ENCODE data around the gene AKAP1.
A peak's percentile ranks its signal among the peaks of the same experiment; 100 is the strongest.

AKAP1 gene

DNA sequence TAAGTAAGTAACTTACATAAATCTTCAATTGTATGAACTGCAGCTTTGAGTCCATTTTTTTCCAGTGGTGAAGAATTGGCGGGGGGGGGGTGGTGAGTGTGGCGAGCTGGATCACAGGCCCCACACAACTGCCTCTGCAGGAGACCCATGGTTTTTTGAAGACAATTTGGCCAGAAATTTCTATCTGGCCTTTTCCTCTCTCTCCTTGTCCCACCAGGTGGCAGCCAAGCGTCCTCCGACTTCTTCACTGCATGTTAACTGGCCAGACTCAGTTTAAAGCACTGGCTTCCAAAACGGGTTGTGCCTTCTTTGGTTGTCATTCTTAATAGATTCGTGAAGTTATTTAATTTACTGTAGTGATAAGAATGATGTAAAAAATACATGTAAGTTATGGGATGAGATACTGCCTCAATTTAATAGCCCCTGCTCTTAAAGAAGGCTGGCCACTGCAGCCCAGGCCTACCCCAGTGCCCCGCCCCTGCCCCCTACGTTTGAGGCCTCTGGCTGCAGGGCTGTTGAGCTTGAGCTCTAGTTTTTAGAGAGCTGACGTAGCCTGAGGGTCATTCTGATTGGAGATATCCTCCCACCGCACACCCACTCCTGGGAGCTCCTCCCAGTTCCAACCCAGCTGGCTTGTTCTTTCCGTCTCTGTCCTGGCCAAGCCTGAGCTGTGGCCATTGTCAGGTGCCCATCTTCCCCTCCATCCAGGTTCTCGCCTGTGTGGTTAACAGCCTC, 36.4 kb downstream of the AKAP1 start:
- DNase-seq: peak in 1 of 2 donors; percentile 68
- no peak overlapping the region for H4K91ac ChIP-seq (ENCODE audit: low read depth, low read length)
- peaks cover 0 to 5% of the 10 kb centered on the region in 2 experiments for H3K4me1 ChIP-seq (ENCODE audit: control insufficient read depth in 1 of 2, insufficient read depth in 2 of 2, low read length in 2 of 2)
- no peak overlapping the region for H3K4ac ChIP-seq (ENCODE audit: low read depth, low read length)
- H3K9me3 ChIP-seq (ENCODE audit: insufficient read depth, low read depth, low read length): no peaks in the 10 kb centered on the region
- no peak overlapping the region for H3K9ac ChIP-seq (ENCODE audit: low read length)
- no CpG with 5 or more reads among the region's 12 CpGs for WGBS (ENCODE audit: extremely low coverage, insufficient coverage, insufficient read length)
- no peak overlapping the region for H2AFZ ChIP-seq (ENCODE audit: insufficient read depth, low read length, poor library complexity)
- H3K14ac ChIP-seq (ENCODE audit: low read length): no peak overlapping the region
- H2BK5ac ChIP-seq (ENCODE audit: low read depth, low read length, poor library complexity): no peak overlapping the region
- H3K79me2 ChIP-seq (ENCODE audit: control insufficient read depth, insufficient read depth, low read length, poor library complexity): no peaks in the 10 kb centered on the region
- no peaks in the 10 kb centered on the region for H3K79me1 ChIP-seq (ENCODE audit: low read length)
- H4K8ac ChIP-seq (ENCODE audit: low read depth, low read length): no peak overlapping the region
- H3K27me3 ChIP-seq (ENCODE audit: insufficient read depth, low read length): no peaks in the 10 kb centered on the region
- no peak overlapping the region for H3K4me3 ChIP-seq (ENCODE audit: low read depth, low read length)
- H3K36me3 ChIP-seq (ENCODE audit: control insufficient read depth in 1 of 2, insufficient read depth in 2 of 2, low read length in 2 of 2): peaks cover 5 to 15% of the 10 kb centered on the region in 2 experiments
- no peak overlapping the region for H2BK12ac ChIP-seq (ENCODE audit: low read length)
- no peak overlapping the region for H3K18ac ChIP-seq (ENCODE audit: low read length)
- H2BK120ac ChIP-seq (ENCODE audit: insufficient read depth, low read length, poor library complexity): no peak overlapping the region
- H3K27ac ChIP-seq (ENCODE audit: low read depth, low read length): no peak overlapping the region
- no peak overlapping the region for H2AK5ac ChIP-seq (ENCODE audit: low read length)
- H4K12ac ChIP-seq (ENCODE audit: low read depth, low read length): no peak overlapping the region
- H3K4me2 ChIP-seq (ENCODE audit: low read length): no peak overlapping the region
- no peak overlapping the region for H3K23ac ChIP-seq (ENCODE audit: low read length)

DNA sequence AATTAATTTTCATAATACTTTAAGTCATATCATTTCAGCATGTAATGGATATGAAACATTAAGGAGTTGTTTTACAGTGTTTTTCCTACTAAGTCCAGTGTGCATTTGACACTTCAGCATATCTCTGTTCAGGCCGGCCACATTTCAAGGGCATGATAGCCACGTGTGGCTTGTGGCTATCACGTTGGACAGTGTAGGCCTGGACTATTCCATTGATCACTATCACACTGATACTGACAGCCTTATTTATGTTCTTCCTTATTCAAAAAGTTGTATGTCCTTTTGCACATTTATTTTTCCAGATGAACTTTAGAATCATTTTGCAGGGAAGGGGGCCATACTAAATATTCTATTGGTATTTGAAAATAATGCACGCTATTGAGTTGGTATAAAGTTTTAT, 39.0 kb downstream of the AKAP1 start:
- WGBS (ENCODE audit: extremely low coverage, insufficient coverage, insufficient read length): no CpG with 5 or more reads among the region's 4 CpGs

DNA sequence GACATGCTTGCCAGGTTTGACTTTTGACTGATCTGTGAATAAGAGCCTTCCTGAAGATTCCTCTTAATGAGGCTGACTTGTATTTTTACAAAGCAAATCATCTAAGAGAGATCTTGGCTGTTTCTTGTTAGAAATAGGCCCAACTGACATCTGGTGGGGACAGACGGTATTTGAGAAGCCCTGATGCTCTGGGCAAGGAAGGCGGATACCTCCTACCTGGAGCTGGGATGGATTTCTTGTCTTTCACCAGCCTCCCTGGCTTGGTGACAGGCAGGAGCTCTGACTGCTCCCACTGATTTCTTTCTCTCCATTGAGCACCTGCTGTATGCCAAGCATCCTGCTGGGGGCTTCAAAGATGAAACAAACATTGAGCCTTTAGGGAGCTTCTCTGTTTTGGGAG, 40.4 kb downstream of the AKAP1 start:
- Histone ChIP-seq H3K27me3 (ENCODE audit: insufficient read depth, low read length) (no peaks in the 10 kb centered on the region), H2BK5ac (ENCODE audit: low read depth, low read length, poor library complexity) (no peak overlapping the region), H2BK120ac (ENCODE audit: insufficient read depth, low read length, poor library complexity) (no peak overlapping the region), H4K8ac (ENCODE audit: low read depth, low read length) (no peak overlapping the region), H3K4me2 (ENCODE audit: low read length) (no peak overlapping the region), H2BK12ac (ENCODE audit: low read length) (no peak overlapping the region), H2AK5ac (ENCODE audit: low read length) (no peak overlapping the region), H3K79me2 (ENCODE audit: control insufficient read depth, insufficient read depth, low read length, poor library complexity) (no peaks in the 10 kb centered on the region), H3K23ac (ENCODE audit: low read length) (no peak overlapping the region), H4K91ac (ENCODE audit: low read depth, low read length) (no peak overlapping the region), H3K9ac (ENCODE audit: low read length) (no peak overlapping the region), H3K18ac (ENCODE audit: low read length) (no peak overlapping the region), H4K12ac (ENCODE audit: low read depth, low read length) (no peak overlapping the region), H3K79me1 (ENCODE audit: low read length) (no peaks in the 10 kb centered on the region), H3K14ac (ENCODE audit: low read length) (no peak overlapping the region), H3K4me1 (ENCODE audit: control insufficient read depth in 1 of 2, insufficient read depth in 2 of 2, low read length in 2 of 2) (peaks cover 0 to 5% of the 10 kb centered on the region in 2 experiments), H3K4me3 (ENCODE audit: low read depth, low read length) (no peak overlapping the region), H2AFZ (ENCODE audit: insufficient read depth, low read length, poor library complexity) (no peak overlapping the region), H3K36me3 (ENCODE audit: control insufficient read depth in 1 of 2, insufficient read depth in 2 of 2, low read length in 2 of 2) (peaks cover 4 to 5% of the 10 kb centered on the region in 2 experiments), H3K4ac (ENCODE audit: low read depth, low read length) (no peak overlapping the region), H3K27ac (ENCODE audit: low read depth, low read length) (no peak overlapping the region), H3K9me3 (ENCODE audit: insufficient read depth, low read depth, low read length) (no peaks in the 10 kb centered on the region)
- no peak for DNase-seq
- WGBS (ENCODE audit: extremely low coverage, insufficient coverage, insufficient read length): no CpG with 5 or more reads among the region's 2 CpGs

More for the DNA sequence above, 39.0 kb downstream of the AKAP1 start:
- no peaks in the 10 kb centered on the region for H3K79me2 ChIP-seq (ENCODE audit: control insufficient read depth, insufficient read depth, low read length, poor library complexity)
- H3K23ac ChIP-seq (ENCODE audit: low read length): no peak overlapping the region
- H3K9ac ChIP-seq (ENCODE audit: low read length): no peak overlapping the region
- no peak overlapping the region for H2BK120ac ChIP-seq (ENCODE audit: insufficient read depth, low read length, poor library complexity)
- no peak overlapping the region for H2AFZ ChIP-seq (ENCODE audit: insufficient read depth, low read length, poor library complexity)
- no peak overlapping the region for H3K4me2 ChIP-seq (ENCODE audit: low read length)
- no peak overlapping the region for H4K8ac ChIP-seq (ENCODE audit: low read depth, low read length)
- H3K18ac ChIP-seq (ENCODE audit: low read length): no peak overlapping the region
- no peak for DNase-seq
- no peak overlapping the region for H3K14ac ChIP-seq (ENCODE audit: low read length)
- H2AK5ac ChIP-seq (ENCODE audit: low read length): no peak overlapping the region
- no peaks in the 10 kb centered on the region for H3K9me3 ChIP-seq (ENCODE audit: insufficient read depth, low read depth, low read length)
- H3K4me1 ChIP-seq (ENCODE audit: control insufficient read depth in 1 of 2, insufficient read depth in 2 of 2, low read length in 2 of 2): peaks cover 0 to 5% of the 10 kb centered on the region in 2 experiments
- no peak overlapping the region for H2BK12ac ChIP-seq (ENCODE audit: low read length)
- no peak overlapping the region for H3K4me3 ChIP-seq (ENCODE audit: low read depth, low read length)
- no peak overlapping the region for H4K91ac ChIP-seq (ENCODE audit: low read depth, low read length)
- H2BK5ac ChIP-seq (ENCODE audit: low read depth, low read length, poor library complexity): no peak overlapping the region
- no peak overlapping the region for H3K4ac ChIP-seq (ENCODE audit: low read depth, low read length)
- H3K27me3 ChIP-seq (ENCODE audit: insufficient read depth, low read length): no peaks in the 10 kb centered on the region
- H4K12ac ChIP-seq (ENCODE audit: low read depth, low read length): no peak overlapping the region
- H3K79me1 ChIP-seq (ENCODE audit: low read length): no peaks in the 10 kb centered on the region
- H3K27ac ChIP-seq (ENCODE audit: low read depth, low read length): no peak overlapping the region
- peaks cover 4 to 5% of the 10 kb centered on the region in 2 experiments for H3K36me3 ChIP-seq (ENCODE audit: control insufficient read depth in 1 of 2, insufficient read depth in 2 of 2, low read length in 2 of 2)

DNA sequence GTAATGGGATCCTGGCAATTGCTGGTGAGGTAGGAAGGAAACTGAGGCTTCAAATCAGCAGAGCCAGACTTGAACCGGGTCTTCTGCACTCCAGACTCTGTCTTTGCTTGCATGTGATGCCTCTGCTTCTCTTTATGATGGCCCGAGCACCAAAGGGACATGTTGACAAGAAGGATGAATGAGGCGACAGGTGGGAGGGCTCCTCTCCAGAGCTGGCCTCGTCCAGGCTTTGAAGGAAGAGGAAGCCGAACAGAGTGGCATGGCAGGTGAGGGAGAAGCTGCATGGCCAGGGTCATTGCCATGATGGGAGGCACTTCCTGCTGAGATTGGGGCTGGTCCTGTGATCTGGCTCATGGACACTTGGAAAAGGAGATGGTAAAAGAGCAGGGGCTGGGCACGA, 40.8 kb downstream of the AKAP1 start:
- Histone ChIP-seq H4K12ac (ENCODE audit: low read depth, low read length) (no peak overlapping the region), H4K91ac (ENCODE audit: low read depth, low read length) (no peak overlapping the region)
- no peak for DNase-seq

More for the DNA sequence above, 40.8 kb downstream of the AKAP1 start:
- Histone ChIP-seq H3K36me3 (ENCODE audit: control insufficient read depth in 1 of 2, insufficient read depth in 2 of 2, low read length in 2 of 2) (peaks cover 4 to 5% of the 10 kb centered on the region in 2 experiments), H2AK5ac (ENCODE audit: low read length) (no peak overlapping the region), H3K14ac (ENCODE audit: low read length) (no peak overlapping the region), H3K4me2 (ENCODE audit: low read length) (no peak overlapping the region), H2BK120ac (ENCODE audit: insufficient read depth, low read length, poor library complexity) (no peak overlapping the region), H2AFZ (ENCODE audit: insufficient read depth, low read length, poor library complexity) (no peak overlapping the region), H4K8ac (ENCODE audit: low read depth, low read length) (no peak overlapping the region), H3K79me2 (ENCODE audit: control insufficient read depth, insufficient read depth, low read length, poor library complexity) (no peaks in the 10 kb centered on the region), H3K4ac (ENCODE audit: low read depth, low read length) (no peak overlapping the region), H3K9me3 (ENCODE audit: insufficient read depth, low read depth, low read length) (no peaks in the 10 kb centered on the region), H3K18ac (ENCODE audit: low read length) (no peak overlapping the region), H3K9ac (ENCODE audit: low read length) (no peak overlapping the region), H3K79me1 (ENCODE audit: low read length) (no peaks in the 10 kb centered on the region), H3K4me3 (ENCODE audit: low read depth, low read length) (no peak overlapping the region), H3K27me3 (ENCODE audit: insufficient read depth, low read length) (no peaks in the 10 kb centered on the region), H2BK5ac (ENCODE audit: low read depth, low read length, poor library complexity) (no peak overlapping the region), H3K23ac (ENCODE audit: low read length) (no peak overlapping the region), H3K4me1 (ENCODE audit: control insufficient read depth in 1 of 2, insufficient read depth in 2 of 2, low read length in 2 of 2) (peaks cover 0 to 5% of the 10 kb centered on the region in 2 experiments), H3K27ac (ENCODE audit: low read depth, low read length) (no peak overlapping the region), H2BK12ac (ENCODE audit: low read length) (no peak overlapping the region)
- WGBS (ENCODE audit: extremely low coverage, insufficient coverage, insufficient read length): no CpG with 5 or more reads among the region's 6 CpGs

Measured in trophoblast cell (in vitro differentiated cells and primary cell).